ENCODE data around the gene SYDE2.

SYDE2 gene

DNA sequence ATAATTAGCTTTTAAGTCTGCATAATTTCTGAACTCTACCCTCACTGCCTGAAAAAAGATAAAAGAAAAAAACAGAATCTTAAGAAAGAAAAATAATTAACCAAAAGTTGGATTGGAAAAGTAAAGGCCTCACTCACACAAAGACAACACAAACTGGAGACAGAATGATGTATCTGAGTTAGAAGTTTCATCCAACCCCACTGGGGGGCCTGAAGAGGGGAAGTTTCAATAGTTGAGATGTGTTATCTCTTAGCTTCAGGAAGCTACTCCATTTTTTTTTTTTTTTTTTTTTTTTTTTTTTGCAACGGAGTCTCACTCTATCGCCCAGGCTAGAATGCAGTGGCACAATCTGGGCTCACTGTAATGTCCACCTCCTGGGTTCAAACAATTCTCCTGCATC is 19.9 kb downstream of the SYDE2 start:
- no peak overlapping the region for H3K27ac ChIP-seq
- TF ChIP-seq, protein P1, sequence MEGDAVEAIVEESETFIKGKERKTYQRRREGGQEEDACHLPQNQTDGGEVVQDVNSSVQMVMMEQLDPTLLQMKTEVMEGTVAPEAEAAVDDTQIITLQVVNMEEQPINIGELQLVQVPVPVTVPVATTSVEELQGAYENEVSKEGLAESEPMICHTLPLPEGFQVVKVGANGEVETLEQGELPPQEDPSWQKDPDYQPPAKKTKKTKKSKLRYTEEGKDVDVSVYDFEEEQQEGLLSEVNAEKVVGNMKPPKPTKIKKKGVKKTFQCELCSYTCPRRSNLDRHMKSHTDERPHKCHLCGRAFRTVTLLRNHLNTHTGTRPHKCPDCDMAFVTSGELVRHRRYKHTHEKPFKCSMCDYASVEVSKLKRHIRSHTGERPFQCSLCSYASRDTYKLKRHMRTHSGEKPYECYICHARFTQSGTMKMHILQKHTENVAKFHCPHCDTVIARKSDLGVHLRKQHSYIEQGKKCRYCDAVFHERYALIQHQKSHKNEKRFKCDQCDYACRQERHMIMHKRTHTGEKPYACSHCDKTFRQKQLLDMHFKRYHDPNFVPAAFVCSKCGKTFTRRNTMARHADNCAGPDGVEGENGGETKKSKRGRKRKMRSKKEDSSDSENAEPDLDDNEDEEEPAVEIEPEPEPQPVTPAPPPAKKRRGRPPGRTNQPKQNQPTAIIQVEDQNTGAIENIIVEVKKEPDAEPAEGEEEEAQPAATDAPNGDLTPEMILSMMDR (conservative IDR thresholded peaks at IDR 0.05), result no peak
- no peak for TF ChIP-seq ZFX (IDR thresholded peaks at IDR 0.05)

DNA sequence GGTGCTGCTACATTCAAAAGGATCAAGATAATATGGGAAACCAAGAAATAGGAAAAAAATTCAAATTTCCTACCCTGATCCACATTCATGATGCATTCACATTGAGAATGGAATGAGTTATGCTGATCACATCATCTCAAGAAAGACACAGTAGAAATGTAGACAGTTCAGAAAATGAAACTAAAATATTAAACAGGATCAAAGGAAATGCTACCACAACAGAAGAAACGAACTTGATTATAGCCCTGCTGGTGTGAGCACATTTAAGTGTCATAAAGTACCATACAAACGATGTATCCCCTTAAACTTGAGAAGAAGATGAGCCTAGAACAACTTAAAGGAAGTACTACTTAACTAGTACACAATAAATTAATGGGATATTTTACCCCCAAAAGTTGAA is 21.3 kb downstream of the SYDE2 start:
- TF ChIP-seq, protein P1 (conservative IDR thresholded peaks at IDR 0.05), result no peak
- TF ChIP-seq ZFX (IDR thresholded peaks at IDR 0.05), result no peak
- H3K27ac ChIP-seq, result no peak overlapping the region

DNA sequence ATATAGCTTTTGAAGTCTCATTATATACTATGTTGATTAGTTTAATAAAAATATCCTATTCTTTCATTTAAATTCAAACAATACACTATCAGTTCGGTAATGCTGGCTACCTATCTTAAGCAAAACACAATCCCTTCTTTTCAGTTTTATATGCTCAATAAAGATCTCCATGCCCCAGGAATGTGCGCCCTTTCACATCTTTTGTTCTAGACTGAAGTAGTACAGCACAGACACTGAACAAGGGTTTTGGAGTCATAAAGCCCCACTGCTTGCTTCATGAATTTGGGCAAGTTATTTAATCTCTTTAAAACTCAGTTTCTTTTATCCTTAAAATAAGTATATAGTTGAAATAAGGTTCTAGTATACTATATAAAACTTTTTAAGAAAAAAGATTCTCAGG is 22.4 kb downstream of the SYDE2 start:
- TF ChIP-seq, protein P1 (conservative IDR thresholded peaks at IDR 0.05), result no peak
- TF ChIP-seq ZFX (IDR thresholded peaks at IDR 0.05), result no peak
- no peak overlapping the region for H3K27ac ChIP-seq

DNA sequence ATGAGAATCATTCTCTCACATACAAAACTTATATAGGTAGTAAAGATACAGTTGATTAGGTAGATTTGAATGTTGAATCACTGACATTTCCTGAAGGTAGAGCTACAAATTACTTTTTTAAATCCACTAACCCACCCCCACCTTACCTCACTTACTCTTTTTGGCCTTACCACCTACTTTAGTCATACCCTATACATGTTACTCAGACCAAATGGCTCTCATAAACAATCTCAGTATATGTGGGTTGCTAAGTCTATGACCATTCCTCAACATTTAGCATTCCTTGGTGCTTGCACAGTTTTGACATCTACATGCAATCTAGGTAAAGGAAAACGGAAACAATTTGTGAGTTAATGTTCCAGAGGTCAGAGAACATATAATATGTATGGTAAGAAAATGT is 26.3 kb downstream of the SYDE2 start:
- H3K27ac ChIP-seq, result no peak overlapping the region
- TF ChIP-seq, protein P1 (conservative IDR thresholded peaks at IDR 0.05), result no peak
- no peak for TF ChIP-seq ZFX (IDR thresholded peaks at IDR 0.05)

DNA sequence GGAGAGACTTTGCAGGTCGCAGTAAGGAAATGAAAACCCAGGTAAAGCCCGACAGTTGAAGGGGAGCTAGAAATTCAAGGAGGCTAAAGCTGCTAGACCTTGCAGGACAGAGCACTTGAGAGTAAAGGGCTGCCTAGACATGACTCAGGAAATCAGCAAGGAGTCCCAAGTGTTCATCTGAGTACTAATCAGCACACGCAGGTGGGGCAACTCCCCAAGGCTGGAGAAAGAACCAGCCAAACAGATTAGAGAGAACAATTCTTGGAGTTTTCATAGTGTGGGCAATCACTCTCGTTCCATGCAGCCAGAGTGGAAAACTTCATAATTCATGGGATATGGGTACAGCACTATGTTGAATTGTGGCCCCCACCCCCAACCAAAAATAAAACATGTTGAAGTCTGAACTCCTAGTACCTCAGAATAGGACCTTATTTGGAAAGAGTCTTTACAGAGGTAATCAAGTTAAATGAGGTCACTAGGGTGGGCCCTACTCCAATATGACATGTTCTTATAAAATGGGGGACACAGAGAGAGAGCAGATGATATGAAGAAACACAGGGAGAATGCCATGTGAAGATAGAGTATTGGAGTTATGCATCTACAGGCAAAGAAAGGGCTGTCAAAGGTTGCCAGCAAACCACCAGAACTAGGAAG is 28.0 kb downstream of the SYDE2 start:
- no peak overlapping the region for H3K27ac ChIP-seq
- no peak for TF ChIP-seq ZFX (IDR thresholded peaks at IDR 0.05)
- TF ChIP-seq, protein P1 (conservative IDR thresholded peaks at IDR 0.05), result no peak

DNA sequence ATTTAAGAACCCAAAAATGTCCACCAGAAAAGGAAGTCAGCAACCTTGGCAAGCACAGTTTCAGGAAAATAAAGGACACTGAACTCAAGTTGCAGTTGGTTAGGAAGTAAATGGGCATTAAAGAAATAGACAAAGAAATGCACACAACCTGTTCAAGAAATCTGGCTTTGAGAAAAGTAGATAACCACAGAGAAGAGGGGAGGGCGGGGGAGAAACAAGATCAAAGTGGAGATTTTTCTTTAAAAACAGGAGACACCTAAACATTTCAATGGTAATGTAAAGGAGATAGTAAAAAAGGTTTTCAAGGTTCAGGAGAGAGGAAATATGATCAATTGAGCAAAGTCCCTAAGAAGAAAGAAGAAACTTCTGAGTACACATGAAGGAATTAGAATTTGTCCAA is 29.1 kb downstream of the SYDE2 start:
- no peak for TF ChIP-seq ZFX (IDR thresholded peaks at IDR 0.05)
- TF ChIP-seq, protein P1 (conservative IDR thresholded peaks at IDR 0.05), result no peak
- H3K27ac ChIP-seq, result no peak overlapping the region

DNA sequence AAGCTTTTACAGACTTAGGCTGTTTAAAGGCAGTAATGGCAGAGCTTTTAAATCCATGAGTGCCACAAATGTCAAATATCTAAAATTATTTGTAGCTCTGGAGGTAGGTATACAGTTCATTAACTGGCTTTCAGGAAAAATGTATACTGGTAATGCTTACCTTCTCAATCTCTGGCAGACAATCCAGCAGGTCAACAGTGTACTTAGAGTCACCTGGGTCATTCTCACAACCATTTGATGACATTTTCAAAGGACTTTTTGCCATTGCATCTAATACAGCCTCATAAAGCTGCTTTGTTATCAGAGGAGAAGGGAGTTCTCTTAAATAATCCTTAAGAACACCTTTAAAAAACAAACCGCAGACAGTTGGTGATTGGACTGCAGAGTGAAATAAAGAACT is 31.9 kb downstream of the SYDE2 start:
- TF ChIP-seq, protein P1 (conservative IDR thresholded peaks at IDR 0.05), result no peak
- TF ChIP-seq ZFX (IDR thresholded peaks at IDR 0.05), result no peak
- H3K27ac ChIP-seq, result no peak overlapping the region

Data from C4-2B (cell line).